Hematopoietic multipotent progenitor cell treated with erythropoietin and hydrocortisone succinate and interleukin-3 and kit ligand, for 6 days (in vitro differentiated cells): ENCODE results near the gene ADSS1.
A peak's percentile ranks its signal among the peaks of the same experiment; 100 is the strongest.

Experiments
- DNase-seq: peaks from one replicate; pipeline ENCODE4 v3.0.0-alpha.2; 2015

Gene ADSS1

DNA sequence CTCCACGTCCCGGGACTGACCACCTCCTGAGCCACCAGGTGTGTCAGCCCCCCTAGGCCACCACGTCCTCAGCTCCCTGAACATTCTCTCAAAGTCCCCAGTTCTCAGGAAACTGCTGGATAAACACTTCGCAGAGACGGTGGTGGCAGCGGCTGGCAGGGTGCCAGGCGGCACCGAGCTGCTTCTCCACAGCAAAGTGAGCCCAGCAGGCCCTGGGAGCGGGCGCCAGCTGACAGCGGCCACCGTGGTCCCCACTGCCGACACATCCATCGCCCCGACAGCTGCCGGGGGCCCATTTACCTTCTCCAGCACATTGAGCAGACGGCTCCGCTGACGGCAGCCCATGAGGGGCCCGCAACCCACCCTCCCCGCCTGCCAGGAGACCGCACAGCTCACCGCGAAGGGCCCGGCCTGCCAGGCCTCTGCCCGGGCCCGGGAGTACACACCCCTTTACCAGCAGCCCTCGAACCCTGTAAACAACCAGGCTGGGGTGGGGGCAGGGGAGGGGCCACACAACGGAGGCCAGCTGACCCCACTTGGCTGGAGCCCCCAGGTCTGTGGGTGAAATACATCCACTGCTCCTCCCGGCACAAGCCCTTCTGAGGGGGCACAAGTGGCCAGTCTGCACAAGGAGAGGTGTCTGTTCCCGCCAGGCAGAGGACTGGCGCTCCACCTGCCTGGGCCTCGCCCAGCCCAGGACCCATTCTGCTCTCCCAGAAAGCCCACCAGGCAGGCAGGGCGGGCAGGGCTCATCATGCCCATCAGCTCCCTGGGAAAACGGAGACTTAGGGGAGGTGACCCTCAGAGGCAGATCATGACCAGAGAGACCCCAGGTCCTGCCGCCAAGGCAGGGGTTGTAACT lies 61.0 kb downstream of the ADSS1 start:
- no peak for DNase-seq

DNA sequence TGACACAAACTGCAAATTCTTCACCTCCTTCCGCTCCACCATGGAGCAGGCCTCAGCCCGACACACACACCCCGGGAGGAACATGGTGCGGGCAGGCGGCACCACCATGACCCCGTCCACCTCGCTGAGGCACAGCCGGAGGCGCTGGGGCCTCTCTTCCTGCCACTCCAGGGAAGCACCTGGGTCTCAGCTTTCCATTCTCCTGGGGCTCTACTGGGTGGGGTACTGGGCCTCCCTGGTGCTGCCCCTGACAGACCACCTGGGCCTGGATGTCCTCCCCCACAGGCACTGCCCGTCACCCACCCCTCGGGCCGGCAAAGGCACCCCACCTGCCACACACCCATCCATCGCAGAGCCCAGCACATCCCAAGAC lies 61.7 kb downstream of the ADSS1 start:
- DNase-seq = no peak

DNA sequence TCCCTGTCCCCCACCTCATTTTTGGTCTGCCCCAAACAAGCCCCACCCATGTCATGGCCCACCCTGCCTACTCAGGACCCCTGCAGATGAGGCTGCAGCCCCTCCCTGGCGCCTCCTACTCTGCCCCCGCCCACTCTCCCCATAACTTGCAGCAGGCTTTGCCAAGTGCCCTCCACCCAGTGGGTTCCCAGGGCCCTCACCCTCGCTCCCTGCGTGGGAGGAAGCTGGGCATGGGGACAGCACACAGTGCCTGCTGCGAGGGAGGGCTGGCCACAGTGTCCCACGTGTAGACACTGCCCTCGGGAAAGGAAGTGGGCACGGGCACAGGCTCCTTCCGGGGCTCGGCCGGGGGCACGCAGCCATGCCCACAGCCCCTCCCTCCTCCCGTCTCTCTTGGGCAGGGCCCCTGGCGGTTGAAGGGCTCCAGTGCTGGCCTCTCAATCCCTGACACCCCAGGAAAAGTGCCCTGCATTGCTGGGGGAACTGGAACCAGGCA lies 62.1 kb downstream of the ADSS1 start:
- DNase-seq = peak; percentile 64

DNA sequence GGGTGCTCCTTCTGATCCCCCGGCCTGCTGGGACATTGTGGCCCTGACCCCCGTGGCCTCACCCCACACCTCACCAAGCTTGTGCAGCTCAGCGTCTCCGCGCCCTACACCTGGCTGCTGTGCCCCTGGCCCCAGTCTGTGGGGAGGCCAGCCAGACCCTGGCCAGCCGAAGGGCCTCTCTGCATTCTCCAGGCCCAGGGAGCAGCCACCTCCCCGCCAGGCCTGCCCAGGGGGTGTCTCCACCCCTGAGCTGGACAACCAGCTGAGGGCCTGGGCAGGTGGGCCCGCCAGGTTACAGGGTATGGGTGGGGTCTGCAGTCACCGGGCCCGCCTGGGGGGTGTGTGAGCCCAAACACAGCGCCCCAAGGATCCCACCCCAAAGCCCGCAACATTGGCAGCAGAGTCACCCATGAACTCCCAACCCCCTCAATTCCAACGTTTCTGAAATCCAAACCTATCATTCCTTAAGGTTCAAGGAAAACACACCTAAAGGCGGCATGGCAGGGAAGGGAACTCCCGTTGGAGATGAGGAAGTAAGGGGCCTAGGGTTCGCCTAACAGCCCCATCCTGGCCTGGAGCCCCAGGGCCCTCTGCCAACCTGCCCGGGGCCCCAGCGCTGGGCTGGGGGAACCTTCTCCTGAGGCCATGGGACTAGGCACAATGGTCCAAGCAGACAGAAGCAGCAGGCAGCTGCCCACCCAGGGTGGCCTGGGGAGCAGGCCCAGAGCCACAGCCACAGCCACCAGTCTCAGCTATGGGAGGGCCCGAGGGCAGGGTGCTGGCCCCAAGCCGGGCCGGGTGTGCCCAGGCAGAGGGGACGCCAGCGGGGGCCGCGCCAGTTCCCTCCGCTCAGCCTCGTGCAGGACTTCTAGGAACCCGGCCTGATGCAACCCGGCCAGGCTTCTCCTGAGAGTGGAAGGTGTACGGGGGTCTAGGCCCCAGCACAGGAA lies 63.0 kb downstream of the ADSS1 start:
- no peak for DNase-seq

DNA sequence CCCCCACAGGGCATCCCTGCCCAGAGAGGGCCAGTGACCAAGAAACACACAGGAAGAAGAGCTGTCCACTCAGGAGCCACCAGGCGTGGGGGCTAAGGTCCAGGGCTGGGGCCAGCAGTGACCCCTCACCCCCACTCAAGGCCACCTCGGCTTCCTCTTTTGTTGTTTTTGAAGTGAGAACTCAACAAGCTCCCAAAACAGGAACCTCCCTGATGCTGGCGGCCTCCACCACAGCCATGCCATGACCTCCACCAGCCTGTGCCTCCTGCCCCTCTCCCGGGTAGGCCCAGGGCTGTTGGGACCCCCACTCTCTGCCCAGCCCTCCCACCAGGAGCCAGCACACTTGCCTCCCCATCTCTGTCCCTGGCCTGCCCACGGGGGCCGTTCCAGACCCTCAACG lies 63.7 kb downstream of the ADSS1 start:
- no peak for DNase-seq

DNA sequence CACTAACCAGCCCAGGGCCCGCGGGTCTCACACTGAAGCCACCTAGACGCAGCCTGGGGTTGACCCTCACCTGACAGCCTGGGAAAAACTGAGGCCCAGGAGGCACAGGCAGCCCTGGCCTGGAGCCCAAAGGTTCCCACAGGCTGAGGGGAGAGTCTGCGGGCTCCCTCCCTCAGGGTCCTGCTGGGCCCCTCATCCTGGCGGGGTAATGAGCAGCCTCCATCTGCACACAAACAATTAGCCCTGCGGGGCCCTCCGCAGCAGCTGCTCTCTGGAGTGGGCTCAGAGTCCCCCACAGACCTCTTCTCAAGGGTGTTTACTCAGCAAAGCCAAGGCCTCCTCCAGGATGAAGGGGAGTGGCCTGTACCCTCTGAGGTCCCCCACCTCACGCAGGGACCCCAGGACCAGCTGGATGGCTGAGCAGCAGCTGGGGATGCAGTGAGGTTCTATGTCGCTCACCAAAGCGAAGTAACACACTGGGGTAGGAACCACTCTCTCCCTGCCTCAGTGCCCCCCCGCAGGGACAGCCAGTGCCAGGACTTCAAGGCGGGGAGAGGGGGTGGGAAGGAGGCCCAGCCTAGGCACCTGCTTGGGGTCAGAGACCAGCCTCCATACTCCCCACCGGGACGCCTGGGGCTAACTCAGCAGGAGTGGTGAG lies 64.3 kb downstream of the ADSS1 start:
- no peak for DNase-seq

DNA sequence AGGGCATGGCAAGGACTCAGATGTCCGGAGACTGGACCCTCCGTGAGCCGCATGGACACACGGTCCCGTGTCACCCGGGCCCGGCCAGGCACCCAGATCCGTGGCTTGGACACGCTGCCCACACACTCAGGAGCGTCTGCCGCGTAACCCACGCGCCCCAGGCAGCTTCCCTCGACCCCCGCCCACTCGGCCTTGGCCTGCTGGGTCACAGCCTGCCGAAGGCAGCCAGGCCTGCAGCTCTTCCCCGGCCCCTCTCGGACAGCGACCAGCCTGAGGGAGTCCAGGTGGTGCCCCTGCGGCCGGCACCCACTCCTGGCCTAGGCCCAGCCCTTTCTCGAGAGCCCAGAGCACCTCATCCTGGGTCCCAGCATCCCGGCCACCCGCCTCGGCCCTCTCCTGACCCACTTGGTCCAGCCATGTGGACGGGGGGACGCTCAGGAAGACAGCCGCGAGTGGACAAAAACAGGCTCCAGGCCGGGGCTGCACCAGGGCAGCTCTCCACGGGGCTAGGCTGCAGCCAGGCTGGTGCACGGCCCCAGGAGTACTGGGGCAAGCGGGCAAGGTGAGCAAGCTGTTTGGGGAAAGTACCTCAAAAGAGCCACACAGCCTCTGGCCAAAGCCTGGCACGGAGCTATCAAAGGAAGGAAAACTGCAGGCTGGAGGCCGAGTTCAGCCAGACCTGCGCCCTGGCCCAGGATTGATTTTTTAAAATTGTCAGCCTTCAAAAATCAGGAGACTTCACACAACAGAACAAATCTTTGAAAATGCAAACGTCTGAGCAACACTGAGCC lies 65.0 kb downstream of the ADSS1 start:
- DNase-seq = no peak

DNA sequence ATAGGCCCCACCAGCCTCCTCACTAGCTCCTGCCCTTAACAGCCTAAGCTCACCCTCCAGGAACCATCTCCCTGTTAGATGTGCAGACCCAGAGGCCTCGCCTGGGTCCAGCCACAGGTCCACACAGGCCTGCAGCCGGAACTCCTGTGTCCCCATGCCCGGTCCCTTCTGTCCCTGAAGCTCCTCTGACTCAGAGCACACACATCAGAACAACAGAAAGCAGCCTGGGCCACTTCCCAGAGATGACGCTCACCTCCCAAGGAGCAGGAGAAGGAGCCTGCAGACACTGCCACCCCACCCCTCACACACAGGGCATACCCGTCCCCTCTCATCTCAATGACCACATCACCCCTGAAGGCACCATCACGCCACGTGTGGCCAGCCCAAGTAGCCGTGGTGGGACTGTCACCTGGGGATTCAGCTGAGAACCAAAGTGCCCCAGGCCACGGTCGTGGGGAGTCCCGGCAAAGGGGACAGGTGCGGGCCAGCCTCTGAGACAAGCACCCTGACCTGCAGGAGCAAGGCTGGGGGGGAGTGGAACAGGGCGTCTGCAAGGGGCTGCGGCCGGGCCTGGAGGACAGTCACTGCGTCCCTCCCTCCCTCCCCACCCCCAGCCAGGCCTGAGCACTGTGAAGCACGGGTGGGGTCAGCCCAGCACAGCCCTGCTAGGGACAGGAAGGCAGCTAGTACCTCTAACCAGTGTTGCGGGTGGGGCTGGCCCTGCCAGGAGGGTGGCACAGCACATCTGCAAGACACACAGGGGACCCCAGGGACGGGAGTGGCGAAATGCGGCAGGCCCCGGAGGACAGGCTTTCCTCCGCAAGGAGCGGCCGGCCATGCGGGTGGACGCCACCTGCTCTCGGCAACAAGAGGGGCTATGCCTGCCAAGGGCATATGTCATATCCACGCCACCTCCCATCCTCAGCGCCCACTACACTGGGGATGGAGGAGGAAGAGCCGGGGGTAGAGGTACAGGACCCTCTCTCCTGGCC lies 66.0 kb downstream of the ADSS1 start:
- DNase-seq = no peak

DNA sequence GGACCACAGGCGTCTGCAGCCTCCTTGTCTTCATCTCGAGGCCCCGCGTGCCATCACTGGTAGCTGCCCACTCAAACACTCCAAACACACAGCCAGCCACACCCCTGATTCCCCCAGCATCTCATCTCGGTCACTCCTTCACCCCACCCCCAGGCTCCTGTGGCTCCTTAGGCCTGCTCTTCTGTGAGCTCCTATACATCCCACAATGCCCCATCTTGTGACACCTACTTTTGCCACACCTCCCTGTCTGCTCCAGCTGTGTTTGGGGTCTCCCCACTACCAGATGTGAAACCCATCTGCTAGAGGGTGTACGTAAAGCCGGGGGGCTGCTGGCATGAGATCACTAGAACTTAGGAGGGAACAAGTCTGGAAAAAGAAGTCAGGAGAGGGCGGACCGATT lies 67.4 kb downstream of the ADSS1 start:
- DNase-seq = no peak

DNA sequence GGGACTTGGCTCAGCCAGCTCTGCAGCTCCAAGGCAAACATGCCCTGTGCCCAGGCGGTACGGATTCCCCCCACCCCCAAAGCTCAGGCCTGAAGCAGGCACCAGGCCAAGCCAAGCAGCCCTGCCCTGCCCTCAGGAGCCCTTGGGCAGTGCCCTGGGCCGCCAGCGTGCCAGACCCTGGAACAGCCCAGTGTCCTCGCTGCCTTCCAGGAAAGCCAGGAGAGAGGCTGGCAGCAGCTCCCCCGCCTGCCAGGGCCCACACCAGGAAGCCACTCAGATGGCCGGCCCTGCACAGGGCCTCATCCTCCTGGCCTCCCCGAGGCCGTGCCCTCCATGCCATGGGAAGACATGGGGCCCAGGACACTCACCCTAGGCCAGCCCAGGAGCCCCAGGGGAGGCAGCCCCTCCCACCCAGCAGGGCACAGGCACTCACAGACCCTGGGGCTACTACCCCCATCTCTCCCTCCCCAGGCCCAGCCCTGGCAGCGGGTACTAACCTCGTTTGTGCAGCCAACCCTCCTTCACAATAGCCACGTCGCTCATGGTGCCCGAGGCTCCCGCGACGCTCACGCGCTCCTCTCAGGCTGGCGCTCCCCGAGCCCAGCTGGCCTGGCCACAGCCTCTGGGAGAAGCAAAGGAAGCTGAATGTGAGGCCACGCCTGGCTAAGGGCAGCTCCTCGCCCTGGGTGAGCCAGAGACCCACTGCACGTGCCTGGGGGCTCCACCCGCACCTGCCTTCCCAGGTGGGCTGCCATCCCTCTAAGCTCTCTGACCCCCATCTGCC lies 68.3 kb downstream of the ADSS1 start:
- no peak for DNase-seq

DNA sequence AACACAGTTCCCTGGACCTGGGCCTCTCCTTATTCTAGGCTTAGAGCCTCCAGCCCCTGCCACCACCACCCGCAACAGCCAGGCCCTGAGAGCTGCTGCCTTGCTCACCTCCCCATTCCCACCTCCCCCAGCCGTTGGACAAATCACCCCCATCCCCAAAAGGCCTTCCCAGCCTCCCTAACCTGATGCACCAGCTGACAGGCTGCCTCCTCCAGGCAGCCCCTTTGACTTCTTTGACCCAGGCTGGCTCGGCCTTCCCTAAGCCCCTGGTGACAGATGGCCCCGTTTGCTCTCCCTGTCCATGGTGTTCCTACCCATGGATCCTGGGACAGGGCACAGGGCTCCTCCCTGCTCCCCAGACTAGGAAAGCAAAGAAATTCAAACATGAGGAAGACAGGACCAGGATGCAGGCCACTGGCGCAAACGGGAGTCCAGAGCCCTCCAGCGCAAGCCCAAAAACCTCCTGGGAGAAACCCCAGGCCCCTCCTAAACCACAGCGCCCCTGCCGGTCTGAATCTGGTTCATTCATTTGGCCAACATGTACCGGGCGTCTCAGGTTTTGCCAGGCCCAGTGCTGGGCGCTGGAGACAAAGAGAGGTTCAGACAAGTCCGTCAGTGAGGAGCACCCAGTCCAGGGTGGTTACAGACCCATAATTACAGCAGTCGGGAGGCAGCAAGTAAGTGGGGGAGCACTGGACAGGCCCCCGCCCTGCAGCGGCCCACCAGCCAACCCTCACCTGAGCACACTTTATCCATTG lies 69.1 kb downstream of the ADSS1 start:
- DNase-seq = no peak

DNA sequence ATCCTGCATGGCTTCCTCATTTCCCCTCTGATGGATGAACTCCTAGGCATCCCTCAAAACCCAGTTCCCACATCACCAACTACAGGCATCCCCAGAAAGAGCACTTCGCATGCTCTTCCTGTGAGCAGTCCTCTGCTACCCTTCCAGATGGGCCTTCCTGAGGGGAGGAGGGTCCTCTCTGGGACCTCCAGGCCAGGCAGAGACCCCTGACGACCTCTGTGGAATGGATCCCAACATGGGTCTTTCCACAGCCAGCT lies 69.6 kb downstream of the ADSS1 start:
- no peak for DNase-seq

DNA sequence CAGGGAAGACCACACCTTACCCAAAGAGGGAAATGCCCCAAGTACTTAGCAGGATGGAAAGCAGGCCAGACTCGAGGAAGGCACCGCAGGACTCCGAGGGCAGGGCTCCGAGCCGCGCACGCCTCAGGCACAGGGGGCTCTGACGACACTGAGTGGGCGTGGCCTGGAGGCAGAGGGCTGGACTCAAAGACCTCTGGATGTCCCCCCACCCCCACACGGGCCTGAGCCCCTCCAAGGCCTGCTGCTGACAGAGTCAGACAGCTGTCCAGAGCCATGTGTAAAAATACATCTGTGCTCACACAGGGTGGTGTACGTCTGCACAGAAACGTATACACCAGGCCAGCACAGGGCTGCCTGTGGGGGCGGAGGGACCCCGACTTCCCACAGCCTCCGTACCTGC lies 70.1 kb downstream of the ADSS1 start:
- peak; percentile 80 for DNase-seq

DNA sequence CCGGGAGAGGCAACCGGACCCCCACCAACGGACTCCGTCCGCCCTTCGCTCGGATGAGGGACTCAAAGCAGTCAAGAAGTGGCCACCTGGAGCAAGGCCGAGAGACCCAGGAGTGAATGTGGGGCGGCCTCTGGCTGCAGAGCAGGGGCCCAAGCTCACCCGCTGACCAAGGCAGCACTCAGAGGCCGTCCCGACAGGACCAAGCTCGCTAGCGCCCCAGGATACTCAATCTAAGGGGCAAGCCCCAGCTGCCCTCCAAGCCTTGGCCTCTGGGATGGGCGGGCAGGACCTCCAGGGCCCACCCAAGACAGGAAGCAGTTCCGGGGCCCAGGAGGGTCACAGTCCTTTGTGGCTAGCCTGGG lies 70.6 kb downstream of the ADSS1 start:
- DNase-seq = peak; percentile 34

DNA sequence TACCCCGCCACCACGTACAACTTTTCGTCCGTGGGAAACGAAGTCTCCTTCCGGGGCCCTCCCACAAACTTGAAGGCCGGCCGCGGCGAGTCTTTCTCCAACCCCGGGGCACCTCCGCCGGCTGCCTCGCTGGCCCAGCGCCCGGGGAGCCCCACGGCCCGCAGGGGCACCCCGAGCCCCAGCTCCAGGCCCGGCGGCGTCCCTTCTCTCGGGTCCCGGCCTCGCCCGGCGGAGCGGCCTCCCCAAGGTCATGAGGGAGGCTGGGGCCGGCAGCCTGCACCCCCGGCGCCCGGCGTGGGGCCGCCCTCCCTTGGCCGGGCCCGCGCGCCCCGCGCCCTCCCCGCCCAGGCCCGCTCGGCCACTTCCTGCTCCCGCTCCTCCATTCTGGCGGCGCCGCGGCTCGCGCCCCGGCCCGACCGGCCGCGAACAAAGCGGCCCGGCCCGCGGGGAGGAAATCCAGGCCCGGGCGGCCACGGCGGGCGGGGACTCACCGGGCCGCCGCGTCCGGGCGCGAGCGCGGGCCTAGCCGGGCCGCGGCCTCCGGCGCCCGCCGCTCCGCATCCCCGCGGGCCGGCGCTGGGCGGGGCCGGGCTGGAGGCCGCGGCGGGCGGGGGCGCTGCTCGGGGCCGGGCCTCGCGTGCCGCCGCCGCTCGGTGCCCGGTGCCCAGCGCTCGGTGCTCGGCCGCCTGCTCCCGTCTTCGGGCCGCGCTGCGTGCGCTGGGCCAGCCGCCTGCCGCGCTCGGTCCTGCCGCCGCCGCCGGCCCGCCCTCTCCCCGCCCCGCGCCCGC lies 71.2 kb downstream of the ADSS1 start, which contains the start of gene AKT1:
TSS of gene AKT1 (minus strand) at position 756 of the 788 bp plus-strand sequence. CDS start 3,105 bp downstream, outside the sequence.
- peak; percentile 39 for DNase-seq

DNA sequence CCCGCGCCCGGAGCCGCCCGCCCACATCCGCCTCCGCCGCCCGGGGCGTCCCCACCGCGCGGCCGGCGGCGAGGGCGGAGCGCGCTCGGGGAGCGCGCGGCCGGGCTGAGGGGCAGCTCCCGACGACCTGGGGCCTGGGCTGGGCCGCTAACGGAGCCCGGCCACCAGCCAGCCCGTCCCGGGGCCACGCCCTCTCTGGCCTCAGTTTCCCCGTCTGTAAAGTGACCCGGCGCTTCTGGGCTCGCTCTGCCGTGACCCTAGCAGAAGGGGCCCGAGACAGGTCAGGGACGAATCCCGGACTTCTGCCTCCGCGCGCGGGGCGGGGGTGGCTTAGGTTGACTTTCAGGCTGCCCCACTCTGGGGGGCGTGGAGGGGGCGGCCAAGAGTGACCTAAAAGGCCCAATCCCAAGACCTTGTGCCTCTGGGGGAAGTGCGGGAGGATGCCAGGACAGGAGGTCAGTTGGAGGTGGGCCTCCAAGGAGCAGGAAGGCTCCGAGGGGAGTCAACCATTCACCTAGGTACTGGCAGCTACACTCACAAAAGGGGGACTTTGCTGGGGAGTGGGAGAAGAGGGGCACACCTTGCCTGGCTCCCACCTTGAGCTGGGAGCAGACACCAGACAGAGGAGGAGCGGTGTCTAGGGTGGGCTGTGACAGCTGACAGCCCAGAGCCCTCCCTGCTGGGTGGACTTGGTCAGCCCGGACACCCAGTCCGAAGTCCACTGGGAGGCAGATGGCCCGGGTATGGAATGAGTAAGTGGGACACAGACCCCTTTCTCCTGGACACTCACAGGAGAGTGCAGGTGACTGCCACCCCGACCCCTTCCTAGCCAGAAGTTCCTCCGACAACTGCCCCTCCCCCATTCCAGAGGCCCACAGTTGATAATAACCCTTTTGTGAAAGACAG lies 72.0 kb downstream of the ADSS1 start:
- peak; percentile 68 for DNase-seq

DNA sequence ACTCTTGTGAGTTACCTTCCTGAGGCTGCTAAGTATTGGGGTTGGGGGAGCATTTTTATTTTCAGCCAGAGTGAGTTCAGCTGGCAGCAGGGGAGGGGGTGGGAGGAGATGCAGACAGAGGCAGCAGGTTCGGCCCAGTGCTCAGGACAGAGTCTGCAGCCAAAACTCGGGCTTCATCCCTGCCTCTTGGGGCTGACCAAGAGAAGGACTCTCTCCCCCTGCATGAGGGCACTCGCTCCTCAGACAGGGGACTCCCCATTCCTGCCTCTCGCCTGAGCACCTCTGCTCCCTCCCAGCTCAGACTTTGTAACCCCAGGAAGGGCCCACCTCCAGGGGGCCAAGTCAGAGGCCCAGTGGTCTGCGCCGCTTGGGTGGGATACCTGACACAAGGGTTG lies 72.7 kb downstream of the ADSS1 start:
- no peak for DNase-seq
